ENCODE measurements around the gene BABAM2. TPM values are rescaled to one million over a fixed set of nuclear protein-coding genes. Genes with fewer than 3 reads are reported as not detected.

Gene BABAM2
- total RNA-seq, 1 donor = 28.5 TPM

GRCh38 chr2:28084564-28084963 lies 194.0 kb downstream of the BABAM2 start:
- TF ChIP-seq, protein P1, sequence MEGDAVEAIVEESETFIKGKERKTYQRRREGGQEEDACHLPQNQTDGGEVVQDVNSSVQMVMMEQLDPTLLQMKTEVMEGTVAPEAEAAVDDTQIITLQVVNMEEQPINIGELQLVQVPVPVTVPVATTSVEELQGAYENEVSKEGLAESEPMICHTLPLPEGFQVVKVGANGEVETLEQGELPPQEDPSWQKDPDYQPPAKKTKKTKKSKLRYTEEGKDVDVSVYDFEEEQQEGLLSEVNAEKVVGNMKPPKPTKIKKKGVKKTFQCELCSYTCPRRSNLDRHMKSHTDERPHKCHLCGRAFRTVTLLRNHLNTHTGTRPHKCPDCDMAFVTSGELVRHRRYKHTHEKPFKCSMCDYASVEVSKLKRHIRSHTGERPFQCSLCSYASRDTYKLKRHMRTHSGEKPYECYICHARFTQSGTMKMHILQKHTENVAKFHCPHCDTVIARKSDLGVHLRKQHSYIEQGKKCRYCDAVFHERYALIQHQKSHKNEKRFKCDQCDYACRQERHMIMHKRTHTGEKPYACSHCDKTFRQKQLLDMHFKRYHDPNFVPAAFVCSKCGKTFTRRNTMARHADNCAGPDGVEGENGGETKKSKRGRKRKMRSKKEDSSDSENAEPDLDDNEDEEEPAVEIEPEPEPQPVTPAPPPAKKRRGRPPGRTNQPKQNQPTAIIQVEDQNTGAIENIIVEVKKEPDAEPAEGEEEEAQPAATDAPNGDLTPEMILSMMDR (IDR thresholded peaks at IDR 0.05; ENCODE audit: insufficient read depth, low read depth, low read length) = no peak
- no peak overlapping the region for H3K4me3 ChIP-seq (ENCODE audit: low read depth, low read length)
- peak; percentile 57 for DNase-seq (ENCODE audit: low read depth)

DNA sequence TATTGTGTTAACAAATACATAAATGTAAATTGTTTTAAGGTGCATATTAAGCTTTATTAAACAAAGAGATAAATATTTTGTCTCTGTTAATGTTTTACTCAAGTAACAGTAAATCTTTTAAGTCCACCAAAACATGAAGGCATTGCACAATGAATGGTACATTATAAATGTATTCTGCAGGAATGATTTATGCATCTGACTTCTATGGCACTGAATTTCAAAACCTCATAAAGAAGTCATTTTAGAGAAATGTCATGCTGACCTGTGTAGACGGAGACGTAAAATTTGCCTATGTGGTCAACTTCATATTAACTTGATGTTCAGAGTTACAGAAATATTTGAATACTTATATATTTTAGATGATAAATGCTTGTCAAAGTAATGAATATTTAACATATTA lies 194.7 kb downstream of the BABAM2 start:
- peak; percentile 66 for DNase-seq (ENCODE audit: low read depth)
- H3K4me3 ChIP-seq (ENCODE audit: low read depth, low read length) = no peak overlapping the region
- TF ChIP-seq, protein P1 (IDR thresholded peaks at IDR 0.05; ENCODE audit: insufficient read depth, low read depth, low read length) = no peak

- no peak overlapping the region for H3K4me3 ChIP-seq (ENCODE audit: low read depth, low read length)
- no peak for DNase-seq (ENCODE audit: low read depth)
- TF ChIP-seq, protein P1 (IDR thresholded peaks at IDR 0.05; ENCODE audit: insufficient read depth, low read depth, low read length) = no peak
Observed at GRCh38 chr2:28086611-28087010, 196.1 kb downstream of the BABAM2 start.

DNA sequence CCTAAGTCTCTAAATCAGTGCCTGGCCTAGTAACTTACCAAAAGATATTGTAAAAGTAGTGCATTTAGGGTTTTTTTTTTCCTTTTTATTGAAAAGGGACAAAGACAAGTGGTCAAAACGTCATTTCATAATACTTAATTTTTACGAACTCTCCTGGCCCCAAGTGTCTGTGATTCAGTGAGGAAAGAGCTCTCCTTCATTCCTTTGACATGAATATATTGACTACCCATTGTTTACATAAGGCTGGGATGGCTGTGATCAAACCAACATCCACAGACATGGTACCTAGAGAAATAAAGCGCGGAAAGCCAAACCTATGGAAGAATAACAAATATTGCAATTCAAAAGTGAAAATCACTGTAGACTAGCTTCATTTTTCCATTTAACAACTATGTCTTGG lies 198.4 kb downstream of the BABAM2 start:
- TF ChIP-seq, protein P1 (IDR thresholded peaks at IDR 0.05; ENCODE audit: insufficient read depth, low read depth, low read length) = no peak
- no peak for DNase-seq (ENCODE audit: low read depth)
- H3K4me3 ChIP-seq (ENCODE audit: low read depth, low read length) = no peak overlapping the region

DNA sequence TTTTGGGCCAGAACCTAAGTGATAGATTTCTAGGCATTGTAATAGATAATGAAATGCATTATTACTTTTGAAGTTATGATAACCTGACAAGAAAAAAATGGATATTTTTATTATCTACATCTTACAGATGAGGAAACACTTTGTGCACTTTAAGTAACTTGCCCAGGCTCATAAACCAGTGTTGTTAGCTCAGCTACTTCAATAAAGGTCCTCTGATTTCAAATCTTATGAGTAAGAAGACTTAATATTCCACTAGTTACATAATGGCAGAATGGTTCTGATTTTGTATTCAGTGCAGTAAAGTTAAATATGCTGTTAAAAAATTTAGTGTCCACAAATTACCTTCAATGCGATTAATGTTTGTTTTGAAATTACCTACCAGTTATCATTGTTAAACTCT lies 199.0 kb downstream of the BABAM2 start:
- DNase-seq (ENCODE audit: low read depth) = no peak
- H3K4me3 ChIP-seq (ENCODE audit: low read depth, low read length) = no peak overlapping the region
- TF ChIP-seq, protein P1 (IDR thresholded peaks at IDR 0.05; ENCODE audit: insufficient read depth, low read depth, low read length) = no peak

- DNase-seq (ENCODE audit: low read depth) = no peak
- no peak overlapping the region for H3K4me3 ChIP-seq (ENCODE audit: low read depth, low read length)
- TF ChIP-seq, protein P1 (IDR thresholded peaks at IDR 0.05; ENCODE audit: insufficient read depth, low read depth, low read length) = no peak
Observed at GRCh38 chr2:28093308-28093707, 202.8 kb downstream of the BABAM2 start.

DNA sequence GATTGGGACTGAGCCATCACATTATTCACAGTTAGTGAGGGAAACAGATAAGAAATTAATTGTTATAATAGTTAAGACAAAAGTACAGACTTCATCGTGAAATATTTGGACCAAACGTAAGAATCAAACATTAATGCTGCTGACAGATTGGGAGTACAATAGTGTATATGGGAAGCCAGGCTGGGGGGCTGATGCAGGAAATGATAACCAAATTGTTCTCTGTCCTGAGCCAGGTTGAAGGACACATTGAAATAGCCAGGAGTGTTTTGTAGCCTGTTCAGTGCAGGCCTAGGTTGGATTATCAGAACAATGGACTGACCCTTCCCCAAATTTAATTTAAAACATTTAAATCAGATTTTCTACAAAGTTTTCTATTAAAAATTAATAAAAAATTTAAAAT lies 203.2 kb downstream of the BABAM2 start:
- no peak overlapping the region for H3K4me3 ChIP-seq (ENCODE audit: low read depth, low read length)
- DNase-seq (ENCODE audit: low read depth) = no peak
- TF ChIP-seq, protein P1 (IDR thresholded peaks at IDR 0.05; ENCODE audit: insufficient read depth, low read depth, low read length) = no peak
